HG02798 (cell line): Measurements from ENCODE around the gene FTSJ1.
A peak's percentile ranks its signal among the peaks of the same experiment; 100 is the strongest.
"Not testable (repeated sequence)": the region's sequence is repeated elsewhere in the genome, so short reads cannot be mapped to it uniquely, and the experiment has no call there.

Source experiments
- ATAC-seq: cut with Tn5 transposase; IDR thresholded peaks from one replicate; pipeline ENCODE4 v1.9.1; 2021; ENCODE audit warnings: mild to moderate bottlenecking; ENCODE audit not compliant: unreplicated experiment, poor library complexity

The FTSJ1 gene, protein sequence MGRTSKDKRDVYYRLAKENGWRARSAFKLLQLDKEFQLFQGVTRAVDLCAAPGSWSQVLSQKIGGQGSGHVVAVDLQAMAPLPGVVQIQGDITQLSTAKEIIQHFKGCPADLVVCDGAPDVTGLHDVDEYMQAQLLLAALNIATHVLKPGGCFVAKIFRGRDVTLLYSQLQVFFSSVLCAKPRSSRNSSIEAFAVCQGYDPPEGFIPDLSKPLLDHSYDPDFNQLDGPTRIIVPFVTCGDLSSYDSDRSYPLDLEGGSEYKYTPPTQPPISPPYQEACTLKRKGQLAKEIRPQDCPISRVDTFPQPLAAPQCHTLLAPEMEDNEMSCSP

DNA sequence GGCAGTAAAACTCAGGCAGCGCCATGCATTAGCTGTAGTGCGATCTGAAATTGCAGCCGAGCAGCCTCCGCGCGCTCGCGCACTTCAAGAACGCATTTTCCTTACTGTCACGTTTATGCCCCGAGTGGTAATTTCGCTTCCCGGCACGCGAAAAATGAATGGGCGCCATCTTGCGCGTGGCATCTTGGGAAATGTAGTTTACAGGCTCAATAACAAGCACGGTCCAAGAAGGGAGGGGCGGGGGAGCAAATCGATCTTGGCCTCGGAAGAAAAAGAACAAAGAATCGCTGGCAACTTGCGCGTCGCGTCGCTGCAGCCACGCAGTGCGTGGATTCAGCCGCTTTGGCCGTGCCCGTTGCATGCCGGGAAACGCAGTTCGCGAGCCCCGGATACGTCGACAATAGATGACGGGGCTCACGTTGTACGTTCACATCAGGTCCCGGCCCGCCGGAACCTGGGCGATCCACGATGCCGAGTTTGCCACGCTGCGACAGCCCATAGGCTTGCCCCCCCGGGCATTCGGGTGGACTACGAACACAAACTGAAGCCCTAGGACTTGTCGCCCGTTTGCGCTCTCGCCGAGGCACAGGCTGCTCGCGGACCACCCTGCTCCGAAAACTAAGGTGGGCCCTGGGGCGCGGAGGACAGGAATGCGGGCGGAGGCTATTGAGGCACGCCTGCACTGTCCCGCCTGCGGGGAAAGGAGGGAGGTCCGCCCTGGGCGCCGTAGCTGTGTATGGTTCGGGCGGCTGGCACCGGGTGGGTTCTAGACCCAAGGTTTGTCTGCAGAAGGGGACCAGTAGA, at the start of gene FTSJ1:
FTSJ1 (plus strand) TSS at position 426 of the 804 bp plus-strand sequence. CDS start 1,849 bp downstream, outside the sequence.
- ATAC-seq = peak; percentile 95

GRCh38 chrX:48427027-48427716, 48.8 kb upstream of the FTSJ1 start:
- ATAC-seq = not testable (repeated sequence)

- ATAC-seq = not testable (repeated sequence)
These were observed 46.4 kb upstream of the FTSJ1 start for GRCh38 chrX:48429606-48430005.

- ATAC-seq = not testable (repeated sequence)
These were observed 45.8 kb upstream of the FTSJ1 start for GRCh38 chrX:48430166-48430565.

DNA sequence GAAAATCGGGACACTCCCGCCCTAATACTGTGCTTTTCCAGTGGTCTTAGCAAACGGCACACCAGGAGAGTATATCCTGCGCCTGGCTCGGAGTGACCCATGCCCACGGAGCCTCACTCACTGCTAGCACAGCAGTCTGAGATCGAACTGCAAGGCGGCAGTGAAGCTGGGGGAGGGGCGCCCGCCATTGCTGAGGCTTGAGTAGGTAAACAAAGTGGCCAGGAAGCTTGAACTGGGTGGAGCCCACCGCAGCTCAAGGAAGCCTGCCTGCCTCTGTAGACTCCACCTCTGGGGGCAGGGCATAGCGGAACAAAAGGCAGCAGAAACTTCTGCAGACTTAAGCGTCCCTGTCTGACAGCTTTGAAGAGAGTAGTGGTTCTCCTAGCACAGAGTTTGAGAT, 42.3 kb upstream of the FTSJ1 start:
- not testable (repeated sequence) for ATAC-seq

GRCh38 chrX:48447201-48447600, 28.8 kb upstream of the FTSJ1 start:
- ATAC-seq = not testable (repeated sequence)

DNA sequence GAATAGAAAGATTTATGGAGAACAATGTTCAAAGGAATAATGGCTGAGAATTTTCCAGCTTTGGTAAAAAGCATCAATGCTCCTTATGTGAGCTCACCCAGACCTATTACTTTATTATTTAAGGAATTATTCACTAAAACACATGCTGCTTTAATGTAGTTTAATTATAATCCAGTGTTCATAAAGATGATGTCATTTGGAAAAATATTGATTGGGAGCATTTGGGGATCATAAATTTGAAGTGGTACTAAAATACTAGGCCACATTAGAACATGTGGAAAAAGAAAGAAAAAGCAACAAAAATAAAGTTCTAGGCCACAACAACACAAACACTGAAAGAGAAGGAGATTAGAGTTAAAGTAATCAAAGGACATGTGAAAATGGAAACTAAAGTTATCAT, 25.9 kb upstream of the FTSJ1 start:
- no peak for ATAC-seq

GRCh38 chrX:48451708-48452107, 24.3 kb upstream of the FTSJ1 start:
- ATAC-seq = no peak

GRCh38 chrX:48456628-48457331, 19.2 kb upstream of the FTSJ1 start:
- no peak for ATAC-seq

DNA sequence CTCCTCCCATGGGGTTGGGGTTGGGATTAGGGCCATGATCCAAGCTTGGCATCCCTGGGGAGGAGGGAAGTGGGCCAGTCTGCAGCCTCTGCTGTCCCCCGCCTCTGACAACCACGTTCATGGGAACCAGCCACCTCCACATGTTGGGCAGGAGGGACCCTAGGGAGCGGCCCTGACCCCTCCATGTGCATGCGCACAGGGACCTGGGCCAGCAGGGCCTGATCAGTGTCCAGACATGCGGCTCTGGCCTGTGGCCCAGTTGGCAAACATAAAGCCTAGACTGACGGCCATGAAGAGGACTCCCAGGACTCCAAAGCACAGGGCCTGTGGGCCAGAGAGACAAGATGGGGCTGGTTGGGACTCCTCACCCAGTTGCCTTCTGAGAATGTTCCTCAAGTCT, 17.3 kb upstream of the FTSJ1 start:
- no peak for ATAC-seq

DNA sequence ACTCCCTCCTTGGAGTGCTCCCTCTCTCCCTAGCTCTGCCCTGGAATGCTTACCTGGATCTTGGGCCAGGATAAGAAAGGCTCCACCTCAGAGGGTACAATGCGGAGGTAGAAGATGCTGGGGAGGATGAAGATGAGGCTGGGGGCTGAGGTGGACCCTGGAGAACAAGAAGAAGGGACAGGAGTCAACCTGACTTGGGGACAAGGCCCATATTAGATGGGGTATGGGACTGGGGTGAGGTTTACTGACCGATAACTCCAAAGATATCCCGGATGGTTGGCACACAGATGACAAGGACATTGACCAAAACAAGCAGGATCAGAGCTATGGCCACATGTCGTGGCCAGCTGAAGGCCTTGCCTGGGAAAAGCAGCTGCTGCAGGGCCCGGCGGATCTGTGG, 16.5 kb upstream of the FTSJ1 start:
- no peak for ATAC-seq

DNA sequence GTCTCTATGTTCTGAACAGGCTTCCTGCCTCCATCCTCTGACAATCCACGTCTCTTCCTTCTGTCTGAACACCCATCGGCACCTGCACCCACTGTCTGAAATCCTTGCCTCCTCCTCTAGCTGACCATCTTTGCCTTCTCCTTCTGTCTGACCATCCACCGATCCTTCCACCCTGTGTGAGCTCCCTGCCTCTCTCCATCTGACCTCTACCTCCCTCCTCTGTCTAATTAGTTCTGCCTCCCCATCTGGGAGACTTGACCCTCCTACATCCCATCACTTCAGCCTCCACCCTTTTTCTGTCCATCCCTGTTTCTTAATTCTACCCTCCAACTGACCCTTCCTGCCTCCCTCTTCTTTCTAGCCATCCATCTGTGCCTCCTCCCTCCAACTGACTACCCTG, 16.0 kb upstream of the FTSJ1 start:
- no peak for ATAC-seq

- ATAC-seq = no peak
These were observed 15.4 kb upstream of the FTSJ1 start for GRCh38 chrX:48460606-48461005.

DNA sequence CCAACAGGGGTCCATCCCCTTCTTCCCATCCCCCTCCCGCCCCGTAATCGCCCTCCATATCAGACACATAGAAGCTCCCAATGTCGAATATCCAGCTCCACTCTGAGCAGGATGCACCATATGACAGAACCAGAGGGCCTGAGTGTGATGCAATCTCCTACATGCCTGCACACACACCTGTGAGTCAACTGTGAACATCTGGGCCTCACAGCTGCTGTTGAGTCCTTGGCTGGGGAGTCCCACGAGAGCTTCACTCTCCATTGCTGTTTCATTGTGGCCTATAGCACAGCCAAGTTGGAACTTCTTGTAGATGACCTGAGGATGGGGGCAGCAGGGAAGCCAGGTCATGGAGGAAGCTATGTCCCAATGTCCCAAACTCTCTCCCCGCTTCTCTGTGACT, 14.2 kb upstream of the FTSJ1 start:
- no peak for ATAC-seq

DNA sequence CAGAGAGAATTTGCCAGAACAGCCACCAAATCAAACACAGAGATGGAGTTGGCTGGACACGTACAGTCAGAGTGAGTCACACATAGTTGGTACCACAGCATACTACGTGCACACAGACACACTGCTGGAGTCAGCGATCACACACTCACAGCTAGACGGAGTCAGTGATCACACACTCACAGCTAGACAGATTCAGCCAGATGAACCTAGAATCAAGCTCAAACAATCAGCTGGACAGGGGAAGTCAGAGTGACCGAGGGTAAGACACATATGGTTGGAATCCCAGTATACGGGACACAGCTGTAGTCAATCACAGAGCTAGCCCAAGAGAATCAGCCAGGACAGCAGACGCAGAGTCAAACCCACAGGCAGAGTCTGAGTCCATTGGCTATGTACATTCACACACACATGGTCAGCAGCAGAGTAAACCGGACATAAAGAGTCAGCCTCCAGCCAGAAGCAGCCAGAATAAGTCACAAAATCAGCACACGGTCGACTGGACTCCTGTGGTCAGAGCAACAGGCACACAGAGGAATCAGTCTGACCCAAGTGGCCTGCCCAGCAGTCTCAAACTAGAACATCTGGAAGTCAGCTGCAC, 10.6 kb upstream of the FTSJ1 start:
- no peak for ATAC-seq

DNA sequence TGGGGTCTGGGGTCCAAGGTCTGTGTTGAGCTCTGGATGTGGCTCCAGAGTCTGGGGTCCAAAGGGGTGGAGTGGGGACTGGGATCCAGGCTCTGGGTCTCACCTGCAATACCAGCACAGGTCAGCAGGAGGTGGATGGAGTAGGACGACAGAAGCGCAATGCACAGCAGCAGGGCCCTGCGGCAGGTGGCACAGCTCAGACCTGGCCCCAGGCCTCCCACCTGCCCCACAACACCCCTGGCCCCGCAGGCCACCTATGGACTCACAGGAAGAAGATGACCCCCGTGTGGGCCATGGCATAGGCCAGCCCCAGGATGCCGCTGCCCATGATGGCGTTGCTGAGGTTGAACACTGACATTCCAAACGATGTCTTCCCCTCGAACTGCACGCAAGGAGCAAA, 9.3 kb upstream of the FTSJ1 start:
- no peak for ATAC-seq

- ATAC-seq = no peak
These were observed 8.7 kb upstream of the FTSJ1 start for GRCh38 chrX:48467281-48467761.

DNA sequence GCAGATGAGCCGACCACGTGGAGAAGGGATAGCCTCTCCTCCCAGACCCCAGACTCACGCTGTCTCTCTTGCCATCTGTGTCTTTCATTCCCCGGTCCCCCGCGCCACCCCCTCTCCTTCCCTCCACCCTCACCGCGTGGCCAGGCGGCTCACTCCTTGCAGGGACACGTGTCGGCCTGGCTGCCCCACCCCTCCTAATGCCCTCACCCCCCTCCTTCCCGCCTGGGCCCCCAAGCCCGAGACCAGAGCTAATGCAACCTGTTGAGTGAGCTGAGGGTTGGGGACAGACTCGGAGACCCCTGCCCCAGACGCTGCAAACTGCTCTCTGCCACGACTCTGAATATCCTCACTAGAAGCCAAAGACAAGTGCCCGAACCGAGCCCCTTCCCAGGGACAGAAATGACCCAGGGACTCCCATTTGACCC, 7.7 kb upstream of the FTSJ1 start:
- ATAC-seq = no peak

DNA sequence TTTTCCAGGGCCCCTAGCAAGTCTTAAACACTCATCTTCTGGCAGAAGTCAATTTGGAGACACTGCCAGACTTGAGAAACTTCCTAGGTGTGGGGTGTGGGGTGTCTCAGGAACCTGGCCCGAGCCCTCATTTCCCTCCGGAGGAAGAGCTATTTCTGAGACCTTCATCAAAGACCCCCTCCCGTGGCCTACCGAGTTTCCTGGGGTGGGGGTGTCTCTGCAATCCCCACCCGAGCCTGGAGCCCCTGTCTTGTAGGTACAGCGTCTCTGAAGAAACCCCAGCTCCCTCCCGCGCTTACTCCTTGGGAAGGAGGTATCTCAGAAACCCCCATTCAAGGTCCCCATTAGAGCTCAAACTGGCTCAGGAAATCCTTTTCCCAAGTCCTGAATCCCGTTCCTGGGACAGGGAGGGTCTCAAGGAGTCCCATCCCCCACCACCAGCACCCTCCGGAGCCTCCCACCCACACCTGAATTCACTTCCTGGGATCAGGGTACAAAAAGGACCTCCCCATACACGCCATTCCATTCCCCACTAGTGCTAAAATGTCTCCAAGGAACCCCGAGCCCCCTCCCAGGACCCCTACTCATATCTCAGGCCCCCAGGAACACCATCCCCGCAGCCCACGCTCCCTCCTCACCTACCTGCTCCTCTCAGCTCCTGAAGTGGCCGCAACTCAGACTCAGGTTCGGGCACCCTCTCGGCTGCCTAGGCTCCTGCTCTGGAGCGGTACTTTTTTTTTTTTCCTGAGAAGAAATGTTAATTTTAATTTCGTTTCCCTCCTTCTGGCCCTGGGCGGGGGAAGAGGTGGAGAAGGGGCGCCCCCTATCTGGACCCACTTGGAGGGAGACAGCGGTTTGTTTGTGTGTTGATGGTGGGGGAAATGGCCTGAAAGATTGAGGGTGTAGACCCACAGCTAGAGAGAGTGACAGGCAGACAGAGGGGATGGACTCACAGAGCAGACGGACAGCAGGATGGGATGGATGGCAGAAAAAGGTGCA, 7.0 kb upstream of the FTSJ1 start:
- peak; percentile 52 for ATAC-seq
